HUES6 (cell line): Measurements from ENCODE around the gene PSMB10.
A peak's percentile ranks its signal among the peaks of the same experiment; 100 is the strongest.

ENCODE experiments used
- H3K27ac ChIP-seq: 2 replicates; pipeline ENCODE4 v1.7.0; 2013; ENCODE audit warnings: low read depth, mild to moderate bottlenecking, low read length, inconsistent platforms
- H3K27me3 ChIP-seq: 2 replicates; pipeline ENCODE4 v1.6.1; 2013; ENCODE audit warnings: low read length; ENCODE audit not compliant: control insufficient read depth, insufficient read depth
- H3K36me3 ChIP-seq: 2 replicates; pipeline ENCODE4 v1.6.1; 2013; ENCODE audit warnings: low read length; ENCODE audit not compliant: control insufficient read depth, insufficient read depth
- H3K4me1 ChIP-seq: 2 replicates; pipeline ENCODE4 v1.6.1; 2013; ENCODE audit warnings: low read length; ENCODE audit not compliant: control insufficient read depth, insufficient read depth
- H3K4me3 ChIP-seq: 2 replicates; pipeline ENCODE4 v1.5.1; 2013; ENCODE audit warnings: low read depth, low read length
- H3K9ac ChIP-seq: one replicate; pipeline ENCODE4 v1.6.1; 2013; ENCODE audit warnings: mild to moderate bottlenecking, low read length
- H3K9me3 ChIP-seq: 2 replicates; pipeline ENCODE4 v1.6.1; 2013; ENCODE audit warnings: low read depth, low read length; ENCODE audit not compliant: control insufficient read depth, insufficient read depth

PSMB10 gene

GRCh38 chr16:67969254-67970039, 32.8 kb upstream of the PSMB10 start:
- Histone ChIP-seq H3K4me3 (peak overlapping the region; percentile 76), H3K27ac (no peak overlapping the region), H3K9me3 (no peaks in the 10 kb centered on the region), H3K27me3 (no peaks in the 10 kb centered on the region), H3K4me1 (peaks cover 32% of the 10 kb centered on the region), H3K36me3 (peaks cover 6% of the 10 kb centered on the region; the same call in 1 of the 2 replicates), H3K9ac (peak overlapping the region; percentile 60)

GRCh38 chr16:67968400-67969253, 32.0 kb upstream of the PSMB10 start, which contains the start of gene SLC12A4:
TSS of gene SLC12A4 (minus strand) at chr16:67968637. CDS start at chr16:67968553, 84 bp downstream.
- H3K9ac ChIP-seq, result peak within 1 kb of the TSS; percentile 93
- peak within 1 kb of the TSS; percentile 91; the same call in 1 of the 2 replicates for H3K27ac ChIP-seq
- peaks cover 40% of the 10 kb centered on the region for H3K4me1 ChIP-seq
- H3K4me3 ChIP-seq, result peak within 1 kb of the TSS; percentile 76
- no peaks in the 10 kb centered on the region for H3K27me3 ChIP-seq
- H3K36me3 ChIP-seq, result peaks cover 8% of the 10 kb centered on the region; the same call in 1 of the 2 replicates
- no peaks in the 10 kb centered on the region for H3K9me3 ChIP-seq

GRCh38 chr16:67967958-67968399, 31.3 kb upstream of the PSMB10 start:
- no peaks in the 10 kb centered on the region for H3K27me3 ChIP-seq
- no peaks in the 10 kb centered on the region for H3K9me3 ChIP-seq
- H3K36me3 ChIP-seq, result peaks cover 12% of the 10 kb centered on the region
- peak overlapping the region; percentile 93 for H3K9ac ChIP-seq
- peak overlapping the region; percentile 76 for H3K4me3 ChIP-seq
- H3K4me1 ChIP-seq, result peaks cover 44% of the 10 kb centered on the region
- H3K27ac ChIP-seq, result peak overlapping the region; percentile 91; the same call in 1 of the 2 replicates

GRCh38 chr16:67967183-67967957, 30.7 kb upstream of the PSMB10 start:
- peak overlapping the region; percentile 91; the same call in 1 of the 2 replicates for H3K27ac ChIP-seq
- H3K4me3 ChIP-seq, result peak overlapping the region; percentile 76
- peaks cover 44% of the 10 kb centered on the region for H3K4me1 ChIP-seq
- peaks cover 18% of the 10 kb centered on the region for H3K36me3 ChIP-seq
- no peaks in the 10 kb centered on the region for H3K27me3 ChIP-seq
- H3K9me3 ChIP-seq, result no peaks in the 10 kb centered on the region
- H3K9ac ChIP-seq, result peak overlapping the region; percentile 93

- Histone ChIP-seq H3K9ac (peak overlapping the region; percentile 93), H3K27ac (peak overlapping the region; percentile 60), H3K9me3 (no peaks in the 10 kb centered on the region), H3K4me1 (peaks cover 44% of the 10 kb centered on the region), H3K36me3 (peaks cover 26% of the 10 kb centered on the region), H3K27me3 (no peaks in the 10 kb centered on the region), H3K4me3 (peak overlapping the region; percentile 76)
Measured at GRCh38 chr16:67966549-67967182, 30.0 kb upstream of the PSMB10 start.

- Histone ChIP-seq H3K36me3 (peaks cover 33% of the 10 kb centered on the region), H3K9ac (peak overlapping the region; percentile 74), H3K27ac (peak overlapping the region; percentile 60), H3K4me1 (peaks cover 44% of the 10 kb centered on the region), H3K27me3 (no peaks in the 10 kb centered on the region), H3K4me3 (peak overlapping the region; percentile 76), H3K9me3 (no peaks in the 10 kb centered on the region)
Measured at GRCh38 chr16:67965668-67966548, 29.3 kb upstream of the PSMB10 start.

- Histone ChIP-seq H3K4me1 (peaks cover 44% of the 10 kb centered on the region), H3K36me3 (peaks cover 46% of the 10 kb centered on the region), H3K27me3 (no peaks in the 10 kb centered on the region), H3K9ac (no peak overlapping the region), H3K9me3 (no peaks in the 10 kb centered on the region), H3K27ac (0 out of 2 replicates have a peak overlapping the region, but pooled peaks have one; percentile 18), H3K4me3 (peak overlapping the region; percentile 47; the same call in 1 of the 2 replicates)
Measured at GRCh38 chr16:67964477-67965131, 28.0 kb upstream of the PSMB10 start.

- H3K4me3 ChIP-seq, result peak overlapping the region; percentile 47
- peak overlapping the region; percentile 25 for H3K9ac ChIP-seq
- H3K27ac ChIP-seq, result 0 out of 2 replicates have a peak overlapping the region, but pooled peaks have one; percentile 18
- peaks cover 54% of the 10 kb centered on the region for H3K36me3 ChIP-seq
- H3K9me3 ChIP-seq, result no peaks in the 10 kb centered on the region
- H3K4me1 ChIP-seq, result peaks cover 40% of the 10 kb centered on the region
- H3K27me3 ChIP-seq, result no peaks in the 10 kb centered on the region
Measured at GRCh38 chr16:67963662-67964321, 27.1 kb upstream of the PSMB10 start.

- Histone ChIP-seq H3K27ac (no peak overlapping the region), H3K4me1 (peaks cover 40% of the 10 kb centered on the region), H3K4me3 (peak overlapping the region; percentile 47), H3K27me3 (no peaks in the 10 kb centered on the region), H3K9ac (no peak overlapping the region), H3K36me3 (peaks cover 59% of the 10 kb centered on the region), H3K9me3 (no peaks in the 10 kb centered on the region)
Measured at GRCh38 chr16:67963292-67963661, 26.6 kb upstream of the PSMB10 start.
